NT2/D1 (cell line): ENCODE data around the gene SIKE1.

ENCODE experiments used
- YY1 ChIP-seq: IDR thresholded peaks from 2 replicates; pipeline ENCODE4 v1.6.1; 2011; ENCODE audit not compliant: insufficient read length, insufficient read depth
- ZNF274 ChIP-seq: IDR thresholded peaks from 2 replicates; pipeline ENCODE4 v1.6.1; 2011; ENCODE audit warnings: mild to moderate bottlenecking, low read depth, low read length

- TF ChIP-seq YY1 (no peak), ZNF274 (no peak)
Measured at GRCh38 chr1:114745291-114745690, 35.2 kb downstream of the SIKE1 start.
